ENCODE results near the gene HOXD8. TPM values are rescaled to one million over a fixed set of nuclear protein-coding genes. Genes with fewer than 3 reads are reported as not detected.

Gene HOXD8
- total RNA-seq, 1 donor: 0.45 TPM

DNA sequence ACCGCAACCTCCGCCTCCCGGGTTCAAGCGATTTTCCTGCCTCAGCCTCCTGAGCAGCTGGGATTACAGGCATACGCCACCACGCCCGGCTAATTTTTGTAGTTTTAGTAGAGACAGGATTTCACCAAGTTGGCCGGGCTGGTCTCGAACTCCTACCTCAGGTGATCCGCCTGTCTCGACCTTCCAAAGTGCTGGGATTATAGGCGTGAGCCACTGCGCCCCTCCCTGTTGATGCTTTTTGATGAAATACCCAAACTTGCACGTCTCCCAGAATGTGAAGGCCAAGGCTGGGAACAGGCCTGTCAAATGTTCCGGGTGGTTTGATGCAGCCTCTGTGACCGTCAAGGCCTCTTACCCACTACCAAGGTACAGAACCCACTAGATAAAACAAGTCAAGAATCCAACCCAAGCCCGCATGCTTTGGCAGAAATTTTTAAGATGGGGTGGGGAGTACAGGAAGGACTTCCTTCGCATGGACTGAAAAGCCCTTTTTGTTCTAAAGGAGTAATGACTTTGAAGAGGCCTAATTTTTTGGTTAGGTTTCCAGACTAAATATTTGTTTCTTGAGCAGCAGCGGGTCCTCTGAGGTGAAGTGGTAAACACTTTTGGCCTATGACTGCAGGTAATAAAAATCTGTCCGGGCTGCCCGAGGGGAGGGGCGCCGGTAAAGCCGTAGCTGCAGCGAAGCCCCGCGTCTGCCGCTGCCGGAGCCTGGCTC, 42.0 kb upstream of the HOXD8 start:
- TF ChIP-seq, protein P1, sequence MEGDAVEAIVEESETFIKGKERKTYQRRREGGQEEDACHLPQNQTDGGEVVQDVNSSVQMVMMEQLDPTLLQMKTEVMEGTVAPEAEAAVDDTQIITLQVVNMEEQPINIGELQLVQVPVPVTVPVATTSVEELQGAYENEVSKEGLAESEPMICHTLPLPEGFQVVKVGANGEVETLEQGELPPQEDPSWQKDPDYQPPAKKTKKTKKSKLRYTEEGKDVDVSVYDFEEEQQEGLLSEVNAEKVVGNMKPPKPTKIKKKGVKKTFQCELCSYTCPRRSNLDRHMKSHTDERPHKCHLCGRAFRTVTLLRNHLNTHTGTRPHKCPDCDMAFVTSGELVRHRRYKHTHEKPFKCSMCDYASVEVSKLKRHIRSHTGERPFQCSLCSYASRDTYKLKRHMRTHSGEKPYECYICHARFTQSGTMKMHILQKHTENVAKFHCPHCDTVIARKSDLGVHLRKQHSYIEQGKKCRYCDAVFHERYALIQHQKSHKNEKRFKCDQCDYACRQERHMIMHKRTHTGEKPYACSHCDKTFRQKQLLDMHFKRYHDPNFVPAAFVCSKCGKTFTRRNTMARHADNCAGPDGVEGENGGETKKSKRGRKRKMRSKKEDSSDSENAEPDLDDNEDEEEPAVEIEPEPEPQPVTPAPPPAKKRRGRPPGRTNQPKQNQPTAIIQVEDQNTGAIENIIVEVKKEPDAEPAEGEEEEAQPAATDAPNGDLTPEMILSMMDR (IDR thresholded peaks at IDR 0.05; ENCODE audit: insufficient read depth, low read length): no peak
- no peak overlapping the region for H3K4me3 ChIP-seq (ENCODE audit: low read depth, low read length)
- DNase-seq (ENCODE audit: low read depth): no peak

DNA sequence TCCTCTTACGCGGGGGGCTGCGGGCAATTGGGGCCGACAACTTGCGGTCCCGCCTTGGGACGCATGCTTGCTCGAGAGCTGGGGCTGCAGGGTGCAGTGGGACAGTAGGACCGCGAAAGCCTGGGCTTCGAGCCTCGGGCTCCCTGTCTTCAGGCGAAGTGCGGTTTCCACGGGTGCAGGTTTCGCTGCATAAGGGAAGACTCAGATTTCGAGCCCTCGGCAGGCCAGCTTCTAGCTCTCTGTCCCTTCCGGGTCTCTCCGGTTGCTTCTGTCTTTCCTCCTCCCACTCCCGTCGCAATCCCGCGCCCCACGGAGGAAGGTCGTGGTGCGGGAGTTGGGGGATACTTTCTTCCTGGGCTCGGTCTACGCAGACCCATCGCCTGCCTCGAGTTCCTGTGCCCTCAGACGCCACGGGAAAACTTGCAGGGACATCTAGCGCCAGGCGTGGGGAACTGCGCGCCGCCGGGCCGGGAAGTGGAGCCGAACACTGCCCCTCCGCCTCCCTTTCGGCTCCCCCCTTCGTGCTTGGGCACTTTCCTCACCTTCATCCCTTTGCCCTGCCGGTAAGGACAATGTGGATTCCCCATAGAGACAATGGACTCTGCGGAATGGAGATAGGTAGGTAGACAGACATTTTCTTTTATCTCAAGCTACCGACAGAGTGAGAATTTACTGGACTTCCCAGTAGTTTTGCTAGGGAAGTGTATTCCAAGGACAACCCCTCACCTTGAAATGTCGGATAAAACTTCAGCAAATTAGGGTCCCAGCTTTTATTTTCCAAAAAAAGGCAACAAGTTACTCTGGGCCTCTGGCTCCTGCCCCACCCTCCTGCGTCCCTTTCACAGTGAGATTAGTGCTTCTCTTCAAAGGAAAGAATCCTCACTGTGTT, 41.2 kb upstream of the HOXD8 start:
- peak overlapping the region; percentile 53 for H3K4me3 ChIP-seq (ENCODE audit: low read depth, low read length)
- peak; percentile 41 for DNase-seq (ENCODE audit: low read depth)
- TF ChIP-seq, protein P1 (IDR thresholded peaks at IDR 0.05; ENCODE audit: insufficient read depth, low read length): peak; percentile 88

DNA sequence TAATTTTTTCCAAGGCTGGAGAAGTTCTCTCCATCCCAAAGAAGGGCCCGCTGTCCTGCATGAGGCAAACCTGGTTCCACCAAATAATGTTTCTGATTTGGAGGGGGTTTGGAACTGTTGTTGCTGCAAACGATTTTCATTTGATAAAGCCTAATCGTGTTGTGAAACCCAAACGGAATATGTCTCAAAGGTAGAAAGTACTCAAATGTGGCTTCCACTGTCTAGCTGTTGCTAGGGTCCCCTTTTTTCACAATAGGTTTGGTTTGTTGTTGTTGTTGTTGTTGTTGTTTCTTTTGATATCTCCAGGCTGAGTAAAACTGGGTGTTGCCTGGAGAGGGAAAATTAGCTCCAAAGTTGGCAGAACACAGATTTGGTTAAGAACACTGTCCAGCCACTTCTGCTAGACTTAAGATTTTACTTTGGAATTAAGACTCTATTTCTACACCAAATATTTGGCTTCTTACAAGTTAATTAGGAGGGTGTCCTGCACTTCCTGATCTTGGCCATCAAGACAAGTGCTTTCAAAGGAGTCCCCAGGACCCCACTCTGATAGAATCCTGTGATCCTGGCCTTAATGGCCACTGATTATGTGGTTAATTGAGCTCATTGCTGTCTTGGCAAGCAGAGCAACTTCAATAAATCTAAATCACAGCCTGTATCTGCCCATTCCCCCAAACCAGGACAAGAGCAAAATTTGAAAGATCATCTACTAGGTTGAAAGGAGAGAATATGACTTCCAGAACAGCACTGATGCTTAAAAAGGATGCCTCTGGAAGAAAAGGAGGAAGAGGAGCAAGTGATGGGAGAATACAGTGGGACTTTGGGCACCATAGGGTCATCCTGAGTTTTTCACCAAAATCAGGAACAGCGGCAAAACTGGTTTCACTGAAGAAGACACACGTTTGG, 40.3 kb upstream of the HOXD8 start:
- no peak overlapping the region for H3K4me3 ChIP-seq (ENCODE audit: low read depth, low read length)
- TF ChIP-seq, protein P1 (IDR thresholded peaks at IDR 0.05; ENCODE audit: insufficient read depth, low read length): no peak

DNA sequence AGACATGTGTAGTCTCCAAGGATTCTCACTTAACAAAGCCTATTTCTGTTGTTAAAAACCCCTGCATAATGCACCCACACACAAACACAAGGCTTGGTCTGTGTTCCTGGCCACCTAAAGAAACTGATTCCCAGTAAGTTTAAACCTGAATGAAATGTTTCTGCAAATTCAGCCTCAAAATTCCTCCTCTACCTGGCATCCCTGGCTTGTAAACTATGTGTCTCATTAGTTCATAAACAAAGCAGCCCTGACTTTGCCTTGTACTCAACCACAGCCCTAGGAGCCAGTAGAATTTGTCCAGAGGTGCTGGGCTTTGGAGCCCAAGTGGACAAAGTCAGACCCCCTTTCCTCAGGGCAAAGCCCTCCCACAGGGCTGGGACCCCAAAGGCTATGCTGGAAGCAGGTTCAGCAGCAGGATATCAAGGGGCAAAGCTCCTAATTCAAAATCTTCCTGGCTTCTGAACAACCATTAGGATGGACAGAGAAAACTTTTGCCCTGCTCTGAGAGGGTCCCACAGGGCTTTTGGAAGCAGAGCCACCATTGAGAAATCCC, 39.6 kb upstream of the HOXD8 start:
- no peak overlapping the region for H3K4me3 ChIP-seq (ENCODE audit: low read depth, low read length)
- no peak for DNase-seq (ENCODE audit: low read depth)
- TF ChIP-seq, protein P1 (IDR thresholded peaks at IDR 0.05; ENCODE audit: insufficient read depth, low read length): no peak

More for the DNA sequence above, 40.3 kb upstream of the HOXD8 start:
- no peak for DNase-seq (ENCODE audit: low read depth)

DNA sequence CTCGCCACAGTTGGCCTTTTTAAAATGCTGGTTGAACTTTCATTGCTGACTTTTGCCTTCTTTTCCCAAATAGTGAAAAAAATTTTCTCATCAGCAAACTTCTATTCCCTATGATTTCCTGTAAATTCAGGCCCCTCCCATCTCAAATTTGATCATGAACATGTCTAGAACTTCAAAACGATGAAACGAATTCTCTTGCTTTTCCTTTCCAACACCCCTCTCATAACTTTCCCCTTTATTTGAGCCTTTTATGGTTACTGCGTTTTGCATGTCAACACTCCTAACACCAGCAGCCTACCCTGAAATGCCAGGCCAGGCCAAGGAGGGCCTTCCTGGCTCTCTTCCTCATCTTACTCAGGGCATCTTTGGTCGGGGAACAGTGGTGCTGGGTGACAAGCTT, 38.6 kb upstream of the HOXD8 start:
- H3K4me3 ChIP-seq (ENCODE audit: low read depth, low read length): no peak overlapping the region
- TF ChIP-seq, protein P1 (IDR thresholded peaks at IDR 0.05; ENCODE audit: insufficient read depth, low read length): no peak
- DNase-seq (ENCODE audit: low read depth): no peak

Data from fibroblast of the aortic adventitia (primary cell).